ENCODE results near the gene DYSF. TPM values are rescaled to one million over a fixed set of nuclear protein-coding genes. Genes with fewer than 3 reads are reported as not detected.

DYSF gene
- total RNA-seq, 4 donors from 2014 or later = 17.4 to 40.7 (median 18.5) TPM

DNA sequence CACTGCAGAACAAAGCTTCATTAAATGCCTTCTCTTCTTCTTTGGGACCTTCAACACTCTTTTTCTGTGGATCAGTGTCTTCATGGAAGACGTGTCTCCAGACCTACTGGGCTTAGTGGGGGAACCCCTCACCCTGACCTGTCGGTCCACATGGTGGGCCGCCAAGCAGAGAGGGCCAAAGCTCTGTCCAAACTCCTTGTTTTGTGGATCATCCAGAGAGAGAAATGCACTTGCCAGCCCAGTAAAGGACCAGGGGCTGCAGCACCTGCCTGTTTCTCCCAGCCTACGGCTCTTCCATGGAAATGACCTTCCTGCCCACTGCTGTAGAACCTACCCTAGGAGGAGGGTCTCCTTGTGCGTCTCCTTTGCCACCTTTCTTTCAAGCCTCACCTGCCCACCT is 25.9 kb downstream of the DYSF start:
- no peaks in the 10 kb centered on the region for H3K27me3 ChIP-seq
- no peak for DNase-seq (ENCODE audit: extremely low spot score)
- H3K4me1 ChIP-seq = peaks cover 0 to 18% (median 11%) of the 10 kb centered on the region in 4 donors
- H3K9me3 ChIP-seq = no peaks in the 10 kb centered on the region
- intact Hi-C loops (cut with DNase I) = no loop called here
- 95% methylated on average over 5 of the region's 5 CpGs for WGBS
- H3K4me3 ChIP-seq = no peak overlapping the region
- peaks cover 0 to 41% (median 22%) of the 10 kb centered on the region in 4 donors for H3K36me3 ChIP-seq
- H3K27ac ChIP-seq (replicated peaks in 1 of 4) = no peak overlapping the region
- TF ChIP-seq, protein P1, sequence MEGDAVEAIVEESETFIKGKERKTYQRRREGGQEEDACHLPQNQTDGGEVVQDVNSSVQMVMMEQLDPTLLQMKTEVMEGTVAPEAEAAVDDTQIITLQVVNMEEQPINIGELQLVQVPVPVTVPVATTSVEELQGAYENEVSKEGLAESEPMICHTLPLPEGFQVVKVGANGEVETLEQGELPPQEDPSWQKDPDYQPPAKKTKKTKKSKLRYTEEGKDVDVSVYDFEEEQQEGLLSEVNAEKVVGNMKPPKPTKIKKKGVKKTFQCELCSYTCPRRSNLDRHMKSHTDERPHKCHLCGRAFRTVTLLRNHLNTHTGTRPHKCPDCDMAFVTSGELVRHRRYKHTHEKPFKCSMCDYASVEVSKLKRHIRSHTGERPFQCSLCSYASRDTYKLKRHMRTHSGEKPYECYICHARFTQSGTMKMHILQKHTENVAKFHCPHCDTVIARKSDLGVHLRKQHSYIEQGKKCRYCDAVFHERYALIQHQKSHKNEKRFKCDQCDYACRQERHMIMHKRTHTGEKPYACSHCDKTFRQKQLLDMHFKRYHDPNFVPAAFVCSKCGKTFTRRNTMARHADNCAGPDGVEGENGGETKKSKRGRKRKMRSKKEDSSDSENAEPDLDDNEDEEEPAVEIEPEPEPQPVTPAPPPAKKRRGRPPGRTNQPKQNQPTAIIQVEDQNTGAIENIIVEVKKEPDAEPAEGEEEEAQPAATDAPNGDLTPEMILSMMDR (IDR thresholded peaks at IDR 0.05) = no peak
- no peak for TF ChIP-seq POLR2A (IDR thresholded peaks at IDR 0.05; ENCODE audit: low read depth)
- TF ChIP-seq POLR2AphosphoS5 (IDR thresholded peaks at IDR 0.05) = no peak
- no peak for TF ChIP-seq EP300 (IDR thresholded peaks at IDR 0.05)

DNA sequence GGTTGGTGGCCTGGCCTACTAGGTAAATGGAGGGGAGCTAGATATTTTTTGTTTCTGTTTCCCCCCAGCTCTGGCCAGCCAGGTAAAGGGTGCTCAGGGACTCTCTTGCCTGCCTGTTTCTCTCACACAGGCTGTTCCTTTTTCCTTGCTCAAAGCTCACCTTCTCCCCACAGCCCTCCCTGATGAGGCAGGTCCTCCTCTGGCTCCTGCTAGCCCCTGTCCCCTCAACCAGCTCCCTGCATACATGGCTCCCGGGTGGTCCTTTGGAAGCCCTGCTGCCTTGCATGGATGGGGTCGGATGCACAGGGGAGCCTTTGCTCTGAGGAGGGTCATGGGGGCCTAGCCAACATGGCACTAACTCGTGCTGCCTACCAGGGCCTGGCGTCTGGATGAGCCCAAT is 27.8 kb downstream of the DYSF start:
- H3K4me1 ChIP-seq = peaks cover 0 to 7% (median 3%) of the 10 kb centered on the region in 4 donors
- H3K27ac ChIP-seq (replicated peaks in 1 of 4) = no peak overlapping the region
- TF ChIP-seq POLR2AphosphoS5 (IDR thresholded peaks at IDR 0.05) (no peak), EP300 (IDR thresholded peaks at IDR 0.05) (no peak), POLR2A (IDR thresholded peaks at IDR 0.05; ENCODE audit: low read depth) (no peak)
- TF ChIP-seq, protein P1 (IDR thresholded peaks at IDR 0.05) = no peak
- DNase-seq (ENCODE audit: extremely low spot score) = no peak
- no peak overlapping the region for H3K4me3 ChIP-seq
- intact Hi-C loops (cut with DNase I) = no loop called here
- H3K36me3 ChIP-seq = peaks cover 0 to 54% (median 25%) of the 10 kb centered on the region in 4 donors
- H3K9me3 ChIP-seq = no peaks in the 10 kb centered on the region
- 85% methylated on average over 3 of the region's 4 CpGs for WGBS
- no peaks in the 10 kb centered on the region for H3K27me3 ChIP-seq

DNA sequence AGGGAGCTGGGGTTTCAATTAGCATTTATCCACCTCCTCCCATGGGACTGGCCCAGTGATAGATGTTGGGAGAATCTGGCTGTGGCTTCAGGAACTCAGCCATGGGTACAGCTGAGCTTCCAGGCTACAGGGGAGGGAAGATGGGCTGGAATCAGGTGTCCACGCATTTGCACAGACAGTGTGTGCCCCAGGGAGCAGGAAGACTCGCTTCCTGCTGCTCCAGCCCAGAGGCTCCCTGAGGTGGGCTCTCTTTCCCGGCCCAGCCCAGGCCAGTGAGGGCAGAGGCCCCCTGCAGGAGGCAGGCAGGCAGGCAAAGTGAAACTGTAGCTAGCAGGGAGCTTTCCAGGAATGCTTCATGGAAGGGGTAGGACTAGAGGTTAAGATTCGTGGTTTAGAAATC is 28.7 kb downstream of the DYSF start:
- 69% methylated on average over 4 of the region's 4 CpGs for WGBS
- Histone ChIP-seq H3K27ac (replicated peaks in 1 of 4) (no peak overlapping the region), H3K9me3 (no peaks in the 10 kb centered on the region), H3K27me3 (no peaks in the 10 kb centered on the region), H3K36me3 (peaks cover 0 to 54% (median 25%) of the 10 kb centered on the region in 4 donors), H3K4me1 (peaks cover 0 to 10% (median 2%) of the 10 kb centered on the region in 4 donors), H3K4me3 (no peak overlapping the region)
- no peak for DNase-seq (ENCODE audit: extremely low spot score)
- no peak for TF ChIP-seq POLR2A (IDR thresholded peaks at IDR 0.05; ENCODE audit: low read depth)
- TF ChIP-seq, protein P1 (IDR thresholded peaks at IDR 0.05) = no peak
- intact Hi-C loops (cut with DNase I) = no loop called here

DNA sequence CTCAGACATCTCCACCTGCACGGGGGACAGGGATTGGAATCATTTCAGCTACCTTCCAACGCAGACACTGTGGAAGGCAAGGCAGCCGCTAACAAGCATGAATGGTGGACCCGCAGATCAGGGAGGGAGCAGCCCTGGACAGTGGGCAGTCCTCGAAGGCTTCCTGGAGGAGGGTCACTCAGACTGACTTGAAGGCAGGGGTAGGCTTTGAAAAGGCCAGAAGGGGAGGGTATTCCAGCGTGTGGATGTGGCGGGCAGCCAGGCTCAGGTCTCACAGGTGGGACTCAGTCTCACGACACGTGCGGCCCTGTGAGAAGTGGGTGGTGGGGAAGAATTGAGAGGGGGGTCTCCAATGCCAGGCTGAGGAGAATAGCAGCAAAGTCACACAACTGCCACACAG is 29.9 kb downstream of the DYSF start:
- peaks cover 0 to 54% (median 25%) of the 10 kb centered on the region in 4 donors for H3K36me3 ChIP-seq
- 94% methylated on average over 6 of the region's 10 CpGs for WGBS
- intact Hi-C loops (cut with DNase I) = no loop called here
- H3K27ac ChIP-seq (replicated peaks in 1 of 4) = no peak overlapping the region
- no peak for DNase-seq (ENCODE audit: extremely low spot score)
- no peaks in the 10 kb centered on the region for H3K27me3 ChIP-seq
- H3K4me3 ChIP-seq = no peak overlapping the region
- no peaks in the 10 kb centered on the region for H3K9me3 ChIP-seq
- H3K4me1 ChIP-seq = peaks cover 0 to 5% (median 0%) of the 10 kb centered on the region in 4 donors
- TF ChIP-seq POLR2AphosphoS5 (IDR thresholded peaks at IDR 0.05) (no peak), EP300 (IDR thresholded peaks at IDR 0.05) (no peak), POLR2A (IDR thresholded peaks at IDR 0.05; ENCODE audit: low read depth) (no peak)
- TF ChIP-seq, protein P1 (IDR thresholded peaks at IDR 0.05) = no peak

DNA sequence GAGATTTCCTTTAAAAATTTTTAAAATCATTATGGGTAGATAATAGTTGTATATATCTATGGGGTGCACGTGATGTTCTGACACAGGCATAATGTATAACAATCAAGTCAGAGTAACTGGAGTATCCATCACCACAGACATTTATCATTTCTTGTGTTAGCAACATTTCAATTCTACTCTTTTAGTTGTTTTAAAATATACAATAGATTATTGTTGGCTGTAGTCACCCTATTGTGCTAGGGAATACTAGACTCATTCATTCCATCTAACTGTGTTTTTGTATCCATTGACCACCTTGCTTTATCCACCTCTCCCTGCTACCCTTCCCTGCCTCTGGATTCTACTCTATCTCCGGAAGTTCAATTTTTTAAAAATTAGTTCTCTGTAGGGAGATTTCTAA is 31.0 kb downstream of the DYSF start:
- Histone ChIP-seq H3K4me1 (peaks cover 0 to 5% (median 0%) of the 10 kb centered on the region in 4 donors), H3K27ac (replicated peaks in 1 of 4) (no peak overlapping the region), H3K27me3 (no peaks in the 10 kb centered on the region), H3K36me3 (peaks cover 0 to 62% (median 25%) of the 10 kb centered on the region in 4 donors), H3K9me3 (no peaks in the 10 kb centered on the region), H3K4me3 (no peak overlapping the region)
- no peak for TF ChIP-seq POLR2AphosphoS5 (IDR thresholded peaks at IDR 0.05)
- TF ChIP-seq, protein P1 (IDR thresholded peaks at IDR 0.05) = no peak
- TF ChIP-seq POLR2A (IDR thresholded peaks at IDR 0.05; ENCODE audit: low read depth) = no peak
- TF ChIP-seq EP300 (IDR thresholded peaks at IDR 0.05) = no peak
- 93% methylated on average over 2 of the region's 2 CpGs for WGBS
- no peak for DNase-seq (ENCODE audit: extremely low spot score)
- intact Hi-C loops (cut with DNase I) = no loop called here
